Measurements from ENCODE around the gene ASIC4.

GRCh38 chr2:219512524-219513216, 1.6 kb upstream of the ASIC4 start:
- TF ChIP-seq, protein P1, sequence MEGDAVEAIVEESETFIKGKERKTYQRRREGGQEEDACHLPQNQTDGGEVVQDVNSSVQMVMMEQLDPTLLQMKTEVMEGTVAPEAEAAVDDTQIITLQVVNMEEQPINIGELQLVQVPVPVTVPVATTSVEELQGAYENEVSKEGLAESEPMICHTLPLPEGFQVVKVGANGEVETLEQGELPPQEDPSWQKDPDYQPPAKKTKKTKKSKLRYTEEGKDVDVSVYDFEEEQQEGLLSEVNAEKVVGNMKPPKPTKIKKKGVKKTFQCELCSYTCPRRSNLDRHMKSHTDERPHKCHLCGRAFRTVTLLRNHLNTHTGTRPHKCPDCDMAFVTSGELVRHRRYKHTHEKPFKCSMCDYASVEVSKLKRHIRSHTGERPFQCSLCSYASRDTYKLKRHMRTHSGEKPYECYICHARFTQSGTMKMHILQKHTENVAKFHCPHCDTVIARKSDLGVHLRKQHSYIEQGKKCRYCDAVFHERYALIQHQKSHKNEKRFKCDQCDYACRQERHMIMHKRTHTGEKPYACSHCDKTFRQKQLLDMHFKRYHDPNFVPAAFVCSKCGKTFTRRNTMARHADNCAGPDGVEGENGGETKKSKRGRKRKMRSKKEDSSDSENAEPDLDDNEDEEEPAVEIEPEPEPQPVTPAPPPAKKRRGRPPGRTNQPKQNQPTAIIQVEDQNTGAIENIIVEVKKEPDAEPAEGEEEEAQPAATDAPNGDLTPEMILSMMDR (conservative IDR thresholded peaks at IDR 0.05; ENCODE audit: low read length): no peak
- TF ChIP-seq EZH2phosphoT487 (IDR thresholded peaks at IDR 0.05; ENCODE audit: borderline replicate concordance, low read depth, low read length): no peak

Measured in OCI-LY7 (cell line).